Fibroblast of pulmonary artery (primary cell): ENCODE measurements around the gene KLK3.

ENCODE experiments used
- DNase-seq: peaks from one replicate; pipeline ENCODE4 v3.0.0-alpha.2; 2010; ENCODE audit warnings: low read depth
- H3K4me3 ChIP-seq: replicated peaks from 2 replicates; pipeline ENCODE4 v1.5.1; 2011; ENCODE audit warnings: low read depth, mild to moderate bottlenecking, control low read depth, low read length, moderate library complexity
- TF ChIP-seq, protein P1 (sequence below): IDR thresholded peaks from 2 replicates; pipeline ENCODE4 v1.5.1; 2011; ENCODE audit warnings: mild to moderate bottlenecking, control low read depth, low read length, inconsistent platforms; ENCODE audit errors: missing control alignments

KLK3 gene

DNA sequence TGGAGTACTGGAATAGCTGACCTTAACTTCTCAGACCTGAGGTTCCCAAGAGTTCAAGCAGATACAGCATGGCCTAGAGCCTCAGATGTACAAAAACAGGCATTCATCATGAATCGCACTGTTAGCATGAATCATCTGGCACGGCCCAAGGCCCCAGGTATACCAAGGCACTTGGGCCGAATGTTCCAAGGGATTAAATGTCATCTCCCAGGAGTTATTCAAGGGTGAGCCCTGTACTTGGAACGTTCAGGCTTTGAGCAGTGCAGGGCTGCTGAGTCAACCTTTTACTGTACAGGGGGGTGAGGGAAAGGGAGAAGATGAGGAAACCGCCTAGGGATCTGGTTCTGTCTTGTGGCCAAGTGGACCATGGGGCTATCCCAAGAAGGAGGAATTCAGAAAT lies 6.3 kb downstream of the KLK3 start:
- TF ChIP-seq, protein P1, sequence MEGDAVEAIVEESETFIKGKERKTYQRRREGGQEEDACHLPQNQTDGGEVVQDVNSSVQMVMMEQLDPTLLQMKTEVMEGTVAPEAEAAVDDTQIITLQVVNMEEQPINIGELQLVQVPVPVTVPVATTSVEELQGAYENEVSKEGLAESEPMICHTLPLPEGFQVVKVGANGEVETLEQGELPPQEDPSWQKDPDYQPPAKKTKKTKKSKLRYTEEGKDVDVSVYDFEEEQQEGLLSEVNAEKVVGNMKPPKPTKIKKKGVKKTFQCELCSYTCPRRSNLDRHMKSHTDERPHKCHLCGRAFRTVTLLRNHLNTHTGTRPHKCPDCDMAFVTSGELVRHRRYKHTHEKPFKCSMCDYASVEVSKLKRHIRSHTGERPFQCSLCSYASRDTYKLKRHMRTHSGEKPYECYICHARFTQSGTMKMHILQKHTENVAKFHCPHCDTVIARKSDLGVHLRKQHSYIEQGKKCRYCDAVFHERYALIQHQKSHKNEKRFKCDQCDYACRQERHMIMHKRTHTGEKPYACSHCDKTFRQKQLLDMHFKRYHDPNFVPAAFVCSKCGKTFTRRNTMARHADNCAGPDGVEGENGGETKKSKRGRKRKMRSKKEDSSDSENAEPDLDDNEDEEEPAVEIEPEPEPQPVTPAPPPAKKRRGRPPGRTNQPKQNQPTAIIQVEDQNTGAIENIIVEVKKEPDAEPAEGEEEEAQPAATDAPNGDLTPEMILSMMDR, result no peak
- no peak for DNase-seq
- H3K4me3 ChIP-seq, result no peak overlapping the region

DNA sequence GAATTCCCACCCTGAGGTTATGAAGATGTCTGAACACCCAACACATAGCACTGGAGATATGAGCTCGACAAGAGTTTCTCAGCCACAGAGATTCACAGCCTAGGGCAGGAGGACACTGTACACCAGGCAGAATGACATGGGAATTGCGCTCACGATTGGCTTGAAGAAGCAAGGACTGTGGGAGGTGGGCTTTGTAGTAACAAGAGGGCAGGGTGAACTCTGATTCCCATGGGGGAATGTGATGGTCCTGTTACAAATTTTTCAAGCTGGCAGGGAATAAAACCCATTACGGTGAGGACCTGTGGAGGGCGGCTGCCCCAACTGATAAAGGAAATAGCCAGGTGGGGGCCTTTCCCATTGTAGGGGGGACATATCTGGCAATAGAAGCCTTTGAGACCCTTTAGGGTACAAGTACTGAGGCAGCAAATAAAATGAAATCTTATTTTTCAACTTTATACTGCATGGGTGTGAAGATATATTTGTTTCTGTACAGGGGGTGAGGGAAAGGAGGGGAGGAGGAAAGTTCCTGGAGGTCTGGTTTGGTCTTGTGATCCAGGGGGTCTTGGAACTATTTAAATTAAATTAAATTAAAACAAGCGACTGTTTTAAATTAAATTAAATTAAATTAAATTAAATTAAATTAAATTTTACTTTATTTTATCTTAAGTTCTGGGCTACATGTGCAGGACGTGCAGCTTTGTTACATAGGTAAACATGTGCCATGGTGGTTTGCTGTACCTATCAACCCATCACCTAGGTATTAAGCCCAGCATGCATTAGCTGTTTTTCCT lies 7.0 kb downstream of the KLK3 start:
- TF ChIP-seq, protein P1, result no peak
- no peak overlapping the region for H3K4me3 ChIP-seq
- DNase-seq, result no peak

DNA sequence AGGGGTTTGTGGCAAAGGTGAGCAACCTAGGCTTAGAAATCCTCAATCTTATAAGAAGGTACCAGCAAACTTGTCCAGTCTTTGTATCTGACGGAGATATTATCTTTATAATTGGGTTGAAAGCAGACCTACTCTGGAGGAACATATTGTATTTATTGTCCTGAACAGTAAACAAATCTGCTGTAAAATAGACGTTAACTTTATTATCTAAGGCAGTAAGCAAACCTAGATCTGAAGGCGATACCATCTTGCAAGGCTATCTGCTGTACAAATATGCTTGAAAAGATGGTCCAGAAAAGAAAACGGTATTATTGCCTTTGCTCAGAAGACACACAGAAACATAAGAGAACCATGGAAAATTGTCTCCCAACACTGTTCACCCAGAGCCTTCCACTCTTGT lies 14.8 kb downstream of the KLK3 start:
- TF ChIP-seq, protein P1, result no peak
- no peak for DNase-seq
- H3K4me3 ChIP-seq, result no peak overlapping the region

DNA sequence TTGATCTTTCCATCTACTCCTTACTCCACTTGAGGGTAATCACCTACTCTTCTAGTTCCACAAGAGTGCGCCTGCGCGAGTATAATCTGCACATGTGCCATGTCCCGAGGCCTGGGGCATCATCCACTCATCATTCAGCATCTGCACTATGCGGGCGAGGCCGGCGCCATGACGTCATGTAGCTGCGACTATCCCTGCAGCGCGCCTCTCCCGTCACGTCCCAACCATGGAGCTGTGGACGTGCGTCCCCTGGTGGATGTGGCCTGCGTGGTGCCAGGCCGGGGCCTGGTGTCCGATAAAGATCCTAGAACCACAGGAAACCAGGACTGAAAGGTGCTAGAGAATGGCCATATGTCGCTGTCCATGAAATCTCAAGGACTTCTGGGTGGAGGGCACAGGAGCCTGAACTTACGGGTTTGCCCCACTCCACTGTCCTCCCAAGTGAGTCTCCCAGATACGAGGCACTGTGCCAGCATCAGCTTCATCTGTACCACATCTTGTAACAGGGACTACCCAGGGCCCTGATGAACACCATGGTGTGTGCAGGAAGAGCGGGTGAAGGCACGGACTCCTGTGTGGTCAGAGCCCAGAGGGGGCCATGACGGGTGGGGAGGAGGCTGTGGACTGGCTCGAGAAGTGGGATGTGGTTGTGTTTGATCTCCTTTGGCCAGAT lies 15.8 kb downstream of the KLK3 start:
- no peak overlapping the region for H3K4me3 ChIP-seq
- no peak for DNase-seq

DNA sequence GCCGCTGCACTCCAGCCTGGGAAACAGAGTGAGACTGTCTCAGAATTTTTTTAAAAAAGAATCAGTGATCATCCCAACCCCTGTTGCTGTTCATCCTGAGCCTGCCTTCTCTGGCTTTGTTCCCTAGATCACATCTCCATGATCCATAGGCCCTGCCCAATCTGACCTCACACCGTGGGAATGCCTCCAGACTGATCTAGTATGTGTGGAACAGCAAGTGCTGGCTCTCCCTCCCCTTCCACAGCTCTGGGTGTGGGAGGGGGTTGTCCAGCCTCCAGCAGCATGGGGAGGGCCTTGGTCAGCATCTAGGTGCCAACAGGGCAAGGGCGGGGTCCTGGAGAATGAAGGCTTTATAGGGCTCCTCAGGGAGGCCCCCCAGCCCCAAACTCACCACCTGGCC lies 18.3 kb downstream of the KLK3 start, which contains the start of gene KLK2:
KLK2 (plus strand) TSS at position 384 of the 400 bp plus-strand sequence. CDS start 35 bp downstream, outside the sequence.
- no peak for DNase-seq
- TF ChIP-seq, protein P1, result no peak
- H3K4me3 ChIP-seq, result no peak within 1 kb of the TSS

More for the DNA sequence above, 15.8 kb downstream of the KLK3 start:
- TF ChIP-seq, protein P1, result no peak

DNA sequence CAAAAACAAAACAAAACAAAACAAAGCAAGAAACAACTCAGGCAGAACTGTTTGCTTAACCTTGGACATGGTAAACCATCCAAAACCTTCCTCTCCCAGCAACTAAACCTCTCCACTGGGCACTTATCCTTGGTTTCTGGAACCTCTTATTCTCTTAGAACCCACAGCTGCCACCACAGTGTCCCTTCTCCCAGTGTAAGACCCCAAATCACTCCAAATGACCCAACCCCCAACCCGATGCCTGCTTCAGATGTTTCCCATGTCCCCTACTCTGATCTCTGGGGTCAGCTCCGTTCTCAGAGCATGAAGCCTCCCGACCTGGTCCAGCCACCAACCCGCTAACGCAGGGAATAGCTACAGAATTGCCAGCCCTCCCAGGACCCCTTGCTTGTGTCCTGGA lies 19.5 kb downstream of the KLK3 start:
- TF ChIP-seq, protein P1, result no peak

More for the DNA sequence above, 19.5 kb downstream of the KLK3 start:
- DNase-seq, result no peak
- H3K4me3 ChIP-seq, result no peak overlapping the region
